ENCODE measurements around the gene MBD3.
A peak's percentile ranks its signal among the peaks of the same experiment; 100 is the strongest.

Gene MBD3

GRCh38 chr19:1618157-1619093, 25.8 kb upstream of the MBD3 start:
- DNase-seq, result no peak

- no peak for DNase-seq
These were observed 24.2 kb upstream of the MBD3 start for GRCh38 chr19:1616875-1617274.

GRCh38 chr19:1616396-1616795, 23.7 kb upstream of the MBD3 start:
- no peak for DNase-seq

- DNase-seq, result no peak
These were observed 22.6 kb upstream of the MBD3 start for GRCh38 chr19:1615156-1615765.

- DNase-seq, result no peak
These were observed 21.3 kb upstream of the MBD3 start for GRCh38 chr19:1613808-1614570.

GRCh38 chr19:1613146-1613545, 20.5 kb upstream of the MBD3 start:
- no peak for DNase-seq

- no peak for DNase-seq
These were observed 19.7 kb upstream of the MBD3 start for GRCh38 chr19:1612114-1613086.

GRCh38 chr19:1611353-1611752, 18.7 kb upstream of the MBD3 start:
- no peak for DNase-seq

- no peak for DNase-seq
These were observed 17.9 kb upstream of the MBD3 start for GRCh38 chr19:1610579-1610978.

- DNase-seq, result no peak
These were observed 17.2 kb upstream of the MBD3 start for GRCh38 chr19:1609680-1610474.

- no peak for DNase-seq
These were observed 16.4 kb upstream of the MBD3 start for GRCh38 chr19:1609103-1609396.

- DNase-seq, result peak; percentile 27
These were observed 15.9 kb upstream of the MBD3 start for GRCh38 chr19:1608359-1609102.

- DNase-seq, result no peak
These were observed 13.5 kb upstream of the MBD3 start for GRCh38 chr19:1606138-1606651.

GRCh38 chr19:1605236-1606137, 12.8 kb upstream of the MBD3 start, which contains the start of gene UQCR11:
Gene UQCR11, minus strand, starts transcription at chr19:1605462. Its CDS starts 53 bp downstream, at chr19:1605409.
- peak; percentile 91 for DNase-seq

GRCh38 chr19:1602091-1602707, 9.5 kb upstream of the MBD3 start:
- DNase-seq, result no peak

- no peak for DNase-seq
These were observed 9.0 kb upstream of the MBD3 start for GRCh38 chr19:1601613-1602064.

- no peak for DNase-seq
These were observed 6.8 kb upstream of the MBD3 start for GRCh38 chr19:1599460-1599846.

- DNase-seq, result no peak
These were observed 6.3 kb upstream of the MBD3 start for GRCh38 chr19:1598777-1599459.

- DNase-seq, result no peak
These were observed 772 bp upstream of the MBD3 start for GRCh38 chr19:1593501-1593772.
